ENCODE measurements around the gene CSNK2A1.

GRCh38 chr20:568097-568652, 24.6 kb upstream of the CSNK2A1 start:
- no peak for TF ChIP-seq CTCF (IDR thresholded peaks at IDR 0.05; ENCODE audit: control extremely low read depth in 1 of 3, insufficient read depth in 1 of 3, low read depth in 1 of 3, low read length in 3 of 3)
- TF ChIP-seq KDM5A (IDR thresholded peaks at IDR 0.05; ENCODE audit: low read length) = no peak

Measured in H1 (cell line).